SK-N-SH (cell line): ENCODE data around the gene SMAD2.

Experiments
- CHD2 ChIP-seq: fragments of 150-350 bp; IDR thresholded peaks from 2 replicates; pipeline ENCODE4 v1.6.1; 2018; ENCODE audit warnings: low read length; ENCODE audit not compliant: partially characterized antibody
- ELF1 ChIP-seq: IDR thresholded peaks from 2 replicates; pipeline ENCODE4 v1.4.0; 2012
- EP300 ChIP-seq, 2 experiments: IDR thresholded peaks; 2 replicates each; pipeline versions ENCODE4 v1.4.0 to v1.6.1; 2012; ENCODE audit warnings: borderline replicate concordance in 1 of 2, low read depth in 1 of 2, low read length in 1 of 2
- EZH2phosphoT487 ChIP-seq: fragments of 200-600 bp; sonication (generic); IDR thresholded peaks from 2 replicates; pipeline ENCODE4 v1.6.1; 2017; ENCODE audit warnings: low read depth, mixed run types, mild to moderate bottlenecking, antibody characterized with exemption, moderate library complexity, borderline replicate concordance
- JUND ChIP-seq: IDR thresholded peaks from 2 replicates; pipeline ENCODE4 v1.4.0; 2012
- NFIC ChIP-seq: IDR thresholded peaks from 2 replicates; pipeline ENCODE4 v1.4.0; 2012; ENCODE audit warnings: borderline replicate concordance
- POLR2AphosphoS5 ChIP-seq: IDR thresholded peaks from 2 replicates; pipeline ENCODE4 v1.6.1; 2012; ENCODE audit warnings: low read depth, low read length
- RCOR1 ChIP-seq: fragments of 150-350 bp; IDR thresholded peaks from 2 replicates; pipeline ENCODE4 v1.6.1; 2017; ENCODE audit warnings: antibody characterized with exemption, low read length
- REST ChIP-seq: IDR thresholded peaks from 2 replicates; pipeline ENCODE4 v1.6.1; 2012; ENCODE audit warnings: mild to moderate bottlenecking, low read depth, low read length, moderate library complexity
- USF2 ChIP-seq: fragments of 150-350 bp; IDR thresholded peaks from 2 replicates; pipeline ENCODE4 v1.6.1; 2017; ENCODE audit warnings: antibody characterized with exemption, low read length, low read depth, borderline replicate concordance
- TF ChIP-seq, protein P1 (sequence below): fragments of 200-600 bp; sonication (generic); IDR thresholded peaks from 2 replicates; pipeline ENCODE4 v1.6.1; 2017; ENCODE audit warnings: antibody characterized with exemption, mild to moderate bottlenecking, moderate library complexity
- TF ChIP-seq, protein P2 (sequence below): IDR thresholded peaks from 2 replicates; pipeline ENCODE4 v1.4.0; 2012; ENCODE audit warnings: low read depth

- TF ChIP-seq ELF1 (no peak), NFIC (no peak), CHD2 (no peak), RCOR1 (no peak), EZH2phosphoT487 (no peak), POLR2AphosphoS5 (no peak), REST (no peak), EP300 (IDR thresholded peaks at IDR 0.05; ENCODE audit: borderline replicate concordance in 1 of 2, low read depth in 1 of 2, low read length in 1 of 2) (no peak), USF2 (no peak), JUND (no peak)
- TF ChIP-seq, protein P1, sequence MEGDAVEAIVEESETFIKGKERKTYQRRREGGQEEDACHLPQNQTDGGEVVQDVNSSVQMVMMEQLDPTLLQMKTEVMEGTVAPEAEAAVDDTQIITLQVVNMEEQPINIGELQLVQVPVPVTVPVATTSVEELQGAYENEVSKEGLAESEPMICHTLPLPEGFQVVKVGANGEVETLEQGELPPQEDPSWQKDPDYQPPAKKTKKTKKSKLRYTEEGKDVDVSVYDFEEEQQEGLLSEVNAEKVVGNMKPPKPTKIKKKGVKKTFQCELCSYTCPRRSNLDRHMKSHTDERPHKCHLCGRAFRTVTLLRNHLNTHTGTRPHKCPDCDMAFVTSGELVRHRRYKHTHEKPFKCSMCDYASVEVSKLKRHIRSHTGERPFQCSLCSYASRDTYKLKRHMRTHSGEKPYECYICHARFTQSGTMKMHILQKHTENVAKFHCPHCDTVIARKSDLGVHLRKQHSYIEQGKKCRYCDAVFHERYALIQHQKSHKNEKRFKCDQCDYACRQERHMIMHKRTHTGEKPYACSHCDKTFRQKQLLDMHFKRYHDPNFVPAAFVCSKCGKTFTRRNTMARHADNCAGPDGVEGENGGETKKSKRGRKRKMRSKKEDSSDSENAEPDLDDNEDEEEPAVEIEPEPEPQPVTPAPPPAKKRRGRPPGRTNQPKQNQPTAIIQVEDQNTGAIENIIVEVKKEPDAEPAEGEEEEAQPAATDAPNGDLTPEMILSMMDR: no peak
- TF ChIP-seq, protein P2, sequence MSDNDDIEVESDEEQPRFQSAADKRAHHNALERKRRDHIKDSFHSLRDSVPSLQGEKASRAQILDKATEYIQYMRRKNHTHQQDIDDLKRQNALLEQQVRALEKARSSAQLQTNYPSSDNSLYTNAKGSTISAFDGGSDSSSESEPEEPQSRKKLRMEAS: no peak
These were observed 18.1 kb downstream of the SMAD2 start for GRCh38 chr18:47912343-47912742.
